ENCODE results near the gene RXFP1.

RXFP1 gene

GRCh38 chr4:158543191-158543590, 21.5 kb downstream of the RXFP1 start:
- no peak for DNase-seq

- DNase-seq: no peak
Measured at GRCh38 chr4:158544141-158544540, 22.5 kb downstream of the RXFP1 start.

GRCh38 chr4:158553364-158553763, 31.7 kb downstream of the RXFP1 start:
- no peak for DNase-seq

- no peak for DNase-seq
Measured at GRCh38 chr4:158560284-158560683, 38.6 kb downstream of the RXFP1 start.

- no peak for DNase-seq
Measured at GRCh38 chr4:158566860-158567259, 45.2 kb downstream of the RXFP1 start.

GRCh38 chr4:158571736-158572135, 50.1 kb downstream of the RXFP1 start:
- DNase-seq: no peak

GRCh38 chr4:158572608-158573007, 50.9 kb downstream of the RXFP1 start:
- DNase-seq: no peak

- DNase-seq: no peak
Measured at GRCh38 chr4:158578476-158578875, 56.8 kb downstream of the RXFP1 start.

GRCh38 chr4:158580064-158580463, 58.4 kb downstream of the RXFP1 start:
- DNase-seq: no peak

- DNase-seq: no peak
Measured at GRCh38 chr4:158581161-158581560, 59.5 kb downstream of the RXFP1 start.

GRCh38 chr4:158586881-158587280, 65.2 kb downstream of the RXFP1 start:
- no peak for DNase-seq

- no peak for DNase-seq
Measured at GRCh38 chr4:158588285-158588684, 66.6 kb downstream of the RXFP1 start.

- no peak for DNase-seq
Measured at GRCh38 chr4:158588777-158589176, 67.1 kb downstream of the RXFP1 start.

GRCh38 chr4:158590306-158590705, 68.6 kb downstream of the RXFP1 start:
- no peak for DNase-seq

GRCh38 chr4:158590824-158591223, 69.1 kb downstream of the RXFP1 start:
- DNase-seq: no peak

- no peak for DNase-seq
Measured at GRCh38 chr4:158597879-158598596, 76.4 kb downstream of the RXFP1 start.

GRCh38 chr4:158599150-158599549, 77.5 kb downstream of the RXFP1 start:
- DNase-seq: no peak

- DNase-seq: no peak
Measured at GRCh38 chr4:158599765-158600498, 78.2 kb downstream of the RXFP1 start.

- DNase-seq: no peak
Measured at GRCh38 chr4:158604369-158604768, 82.7 kb downstream of the RXFP1 start.

- DNase-seq: no peak
Measured at GRCh38 chr4:158605393-158605792, 83.7 kb downstream of the RXFP1 start.

- DNase-seq: no peak
Measured at GRCh38 chr4:158606969-158607368, 85.3 kb downstream of the RXFP1 start.

GRCh38 chr4:158609116-158609515, 87.4 kb downstream of the RXFP1 start:
- no peak for DNase-seq

GRCh38 chr4:158610790-158611189, 89.1 kb downstream of the RXFP1 start:
- DNase-seq: no peak

- no peak for DNase-seq
Measured at GRCh38 chr4:158613046-158613445, 91.4 kb downstream of the RXFP1 start.

GRCh38 chr4:158617956-158618355, 96.3 kb downstream of the RXFP1 start:
- DNase-seq: no peak

All from activated CD4-positive, alpha-beta T cell treated with anti-CD3 and anti-CD28 coated beads for 48 hours (primary cell).